ENCODE results near the gene NEK9.
"Not testable (repeated sequence)": the region's sequence is repeated elsewhere in the genome, so short reads cannot be mapped to it uniquely, and the experiment has no call there.

Gene NEK9

GRCh38 chr14:75143761-75144527 is 17.1 kb upstream of the NEK9 start:
- no peak for DNase-seq (ENCODE audit: low read depth)

- DNase-seq (ENCODE audit: low read depth): no peak
These were observed 15.6 kb upstream of the NEK9 start for GRCh38 chr14:75142494-75142893.

GRCh38 chr14:75141967-75142366 is 15.1 kb upstream of the NEK9 start:
- DNase-seq (ENCODE audit: low read depth): no peak

- DNase-seq (ENCODE audit: low read depth): no peak
These were observed 14.2 kb upstream of the NEK9 start for GRCh38 chr14:75141062-75141461.

GRCh38 chr14:75140620-75141019 is 13.8 kb upstream of the NEK9 start:
- DNase-seq (ENCODE audit: low read depth): no peak

GRCh38 chr14:75139185-75139584 is 12.3 kb upstream of the NEK9 start:
- DNase-seq (ENCODE audit: low read depth): no peak

- no peak for DNase-seq (ENCODE audit: low read depth)
These were observed 11.6 kb upstream of the NEK9 start for GRCh38 chr14:75138492-75138891.

GRCh38 chr14:75134644-75135043 is 7.8 kb upstream of the NEK9 start:
- DNase-seq (ENCODE audit: low read depth): no peak

- DNase-seq (ENCODE audit: low read depth): no peak
These were observed 6.7 kb upstream of the NEK9 start for GRCh38 chr14:75133597-75133996.

GRCh38 chr14:75132382-75133086 is 5.7 kb upstream of the NEK9 start:
- no peak for DNase-seq (ENCODE audit: low read depth)

GRCh38 chr14:75128596-75128990 is 1.7 kb upstream of the NEK9 start:
- DNase-seq (ENCODE audit: low read depth): no peak

GRCh38 chr14:75127903-75128595 is 1.2 kb upstream of the NEK9 start:
- no peak for DNase-seq (ENCODE audit: low read depth)

GRCh38 chr14:75127474-75127820 is 599 bp upstream of the NEK9 start:
- not testable (repeated sequence) for DNase-seq (ENCODE audit: low read depth)

GRCh38 chr14:75126121-75126544 is 715 bp downstream of the NEK9 start:
- no peak for DNase-seq (ENCODE audit: low read depth)

GRCh38 chr14:75125617-75126016 is 1.2 kb downstream of the NEK9 start:
- no peak for DNase-seq (ENCODE audit: low read depth)

- no peak for DNase-seq (ENCODE audit: low read depth)
These were observed 2.9 kb downstream of the NEK9 start for GRCh38 chr14:75123991-75124390.

GRCh38 chr14:75121552-75121951 is 5.3 kb downstream of the NEK9 start:
- no peak for DNase-seq (ENCODE audit: low read depth)

- no peak for DNase-seq (ENCODE audit: low read depth)
These were observed 6.1 kb downstream of the NEK9 start for GRCh38 chr14:75120541-75121291.

- DNase-seq (ENCODE audit: low read depth): no peak
These were observed 7.8 kb downstream of the NEK9 start for GRCh38 chr14:75119056-75119455.

- DNase-seq (ENCODE audit: low read depth): no peak
These were observed 12.8 kb downstream of the NEK9 start for GRCh38 chr14:75113932-75114539.

- no peak for DNase-seq (ENCODE audit: low read depth)
These were observed 17.0 kb downstream of the NEK9 start for GRCh38 chr14:75109877-75110276.

- DNase-seq (ENCODE audit: low read depth): no peak
These were observed 19.7 kb downstream of the NEK9 start for GRCh38 chr14:75107186-75107585.
